ENCODE measurements around the gene TGFA.
A peak's percentile ranks its signal among the peaks of the same experiment; 100 is the strongest.

Gene TGFA

GRCh38 chr2:70552501-70553333 is 909 bp downstream of the TGFA start:
- peak in 1 of 2 donors; percentile 13 for DNase-seq

GRCh38 chr2:70551167-70551566 is 2.5 kb downstream of the TGFA start:
- no peak for DNase-seq

GRCh38 chr2:70549962-70550361 is 3.7 kb downstream of the TGFA start:
- DNase-seq = no peak

GRCh38 chr2:70549064-70549710 is 4.4 kb downstream of the TGFA start:
- no peak for DNase-seq

DNA sequence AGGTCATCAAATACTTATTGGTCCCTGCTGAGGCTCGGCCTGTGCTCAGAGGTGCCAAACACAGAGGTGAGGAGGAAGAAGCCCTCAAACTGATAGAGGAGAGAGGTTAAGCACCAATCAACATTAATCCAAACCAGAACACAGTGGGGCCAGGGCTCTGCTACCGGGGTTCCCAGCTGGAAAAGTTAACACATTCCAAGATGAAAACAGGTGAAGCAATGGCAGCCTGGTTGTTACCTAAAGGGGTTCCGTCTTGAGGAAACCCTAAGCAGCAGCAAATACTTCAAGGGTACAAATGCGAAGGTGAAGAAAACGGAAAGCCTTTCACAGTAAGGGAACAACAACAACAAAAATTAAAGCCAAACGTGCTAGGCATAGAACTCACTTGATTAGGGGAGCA is 5.4 kb downstream of the TGFA start:
- DNase-seq = no peak

DNA sequence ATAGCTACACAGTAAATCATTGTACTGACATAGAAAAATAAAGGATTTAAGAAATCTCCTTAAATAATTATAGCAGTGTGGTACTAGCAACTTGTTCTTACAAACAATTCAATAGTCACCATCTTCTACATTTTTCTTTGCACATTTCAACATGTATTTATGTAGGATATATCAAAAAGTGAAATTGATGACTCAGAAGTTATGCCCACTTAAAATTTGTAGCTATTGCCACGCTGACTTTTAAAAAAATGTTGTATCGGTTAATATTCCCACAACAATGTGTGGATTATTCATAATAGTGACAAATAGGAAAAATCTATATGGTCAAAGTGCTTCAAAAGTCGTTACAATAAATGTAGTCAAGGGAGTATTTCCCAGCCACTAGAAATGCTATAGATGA is 6.7 kb downstream of the TGFA start:
- DNase-seq = no peak

DNA sequence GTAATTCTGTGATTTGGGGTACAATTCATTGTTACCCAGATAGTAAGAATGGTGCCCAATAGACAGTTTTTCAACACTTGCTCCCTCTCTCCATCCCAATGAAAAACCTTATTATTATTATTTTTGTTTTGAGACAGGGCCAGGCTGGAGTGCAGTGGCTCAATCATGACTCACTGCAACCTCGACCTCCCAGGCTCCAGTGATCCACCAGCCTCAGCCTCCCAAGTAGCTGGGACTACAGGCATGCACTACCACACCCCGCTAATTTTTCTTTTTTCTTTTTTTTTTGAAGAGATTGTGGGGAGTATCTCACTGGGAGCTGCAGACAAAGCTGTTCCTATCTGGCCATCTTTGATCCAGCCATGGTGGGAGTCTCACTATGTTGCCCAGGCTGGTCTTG is 7.2 kb downstream of the TGFA start:
- DNase-seq = no peak

- DNase-seq = no peak
Measured at GRCh38 chr2:70541481-70542020, 12.1 kb downstream of the TGFA start.

DNA sequence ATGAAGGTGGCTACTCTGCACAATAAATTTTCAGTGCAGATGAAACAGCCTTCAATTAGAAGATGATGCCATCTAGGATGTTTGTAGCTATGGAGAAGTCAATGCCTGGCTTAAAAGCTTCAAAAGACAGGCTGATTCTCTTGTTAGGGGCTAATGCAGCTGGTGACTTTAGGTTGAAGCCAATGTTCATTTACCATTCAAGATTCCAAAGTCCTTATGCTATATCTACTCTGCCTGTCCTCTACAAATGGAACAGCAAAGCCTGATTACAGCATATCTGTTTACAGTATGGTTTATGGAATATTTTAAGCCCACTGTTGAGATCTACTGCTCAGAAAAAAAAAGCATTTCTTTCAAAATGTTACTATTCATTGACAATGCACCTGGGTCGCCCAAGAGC is 15.8 kb downstream of the TGFA start:
- no peak for DNase-seq

- no peak for DNase-seq
Measured at GRCh38 chr2:70536517-70537055, 17.0 kb downstream of the TGFA start.

- no peak for DNase-seq
Measured at GRCh38 chr2:70535573-70535972, 18.1 kb downstream of the TGFA start.

GRCh38 chr2:70534183-70534836 is 19.3 kb downstream of the TGFA start:
- no peak for DNase-seq

GRCh38 chr2:70532244-70532935 is 21.2 kb downstream of the TGFA start:
- no peak for DNase-seq

DNA sequence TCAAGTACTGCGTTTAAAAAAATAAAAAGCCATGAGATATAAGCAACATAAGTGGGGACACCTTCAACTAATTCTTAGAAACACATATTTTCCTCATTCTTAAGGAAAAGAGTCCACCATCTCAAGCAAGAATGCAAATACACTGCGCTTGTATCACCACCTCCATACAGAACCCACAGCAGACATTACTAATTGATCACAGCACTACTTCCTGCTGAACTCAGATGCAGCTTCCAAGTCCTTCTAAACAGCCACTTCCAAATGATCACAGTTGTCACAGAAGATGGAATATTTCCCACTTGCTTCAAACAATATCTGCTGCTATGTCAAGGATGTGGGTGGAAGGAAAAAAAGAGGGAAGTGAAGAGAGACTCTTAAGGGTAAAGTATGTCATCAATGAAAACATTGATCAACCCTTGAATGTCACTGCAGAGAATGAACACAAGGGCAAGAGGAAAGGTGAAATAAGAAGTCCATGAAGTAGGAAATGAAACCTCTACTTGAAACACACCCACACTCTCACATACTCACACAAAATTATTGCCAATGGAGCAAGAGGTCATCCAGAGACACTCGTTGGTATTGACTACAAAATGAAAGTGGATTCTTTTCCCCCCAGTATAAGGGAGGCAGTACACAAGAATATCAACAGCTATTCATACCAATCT is 22.1 kb downstream of the TGFA start:
- DNase-seq = no peak

- no peak for DNase-seq
Measured at GRCh38 chr2:70529610-70530009, 24.0 kb downstream of the TGFA start.

DNA sequence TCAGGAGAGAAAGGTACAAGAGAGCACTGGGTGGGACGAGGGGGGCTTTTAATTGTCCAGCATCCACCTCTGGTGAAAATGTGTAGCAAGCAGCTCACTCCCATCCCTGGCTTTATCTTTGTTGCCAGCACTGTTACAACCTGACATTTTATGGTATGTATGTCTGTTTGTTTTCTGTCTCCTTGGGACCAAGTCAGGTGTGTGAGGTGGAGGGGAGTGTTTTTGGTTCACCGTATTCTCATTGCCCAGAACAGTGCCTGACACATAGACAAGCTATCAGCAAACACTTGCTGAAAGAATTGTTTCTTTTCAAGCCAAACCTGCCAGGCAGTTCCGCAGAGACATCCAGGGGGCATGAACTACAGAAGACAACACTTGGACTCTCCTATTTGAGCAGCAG is 24.7 kb downstream of the TGFA start:
- no peak for DNase-seq

DNA sequence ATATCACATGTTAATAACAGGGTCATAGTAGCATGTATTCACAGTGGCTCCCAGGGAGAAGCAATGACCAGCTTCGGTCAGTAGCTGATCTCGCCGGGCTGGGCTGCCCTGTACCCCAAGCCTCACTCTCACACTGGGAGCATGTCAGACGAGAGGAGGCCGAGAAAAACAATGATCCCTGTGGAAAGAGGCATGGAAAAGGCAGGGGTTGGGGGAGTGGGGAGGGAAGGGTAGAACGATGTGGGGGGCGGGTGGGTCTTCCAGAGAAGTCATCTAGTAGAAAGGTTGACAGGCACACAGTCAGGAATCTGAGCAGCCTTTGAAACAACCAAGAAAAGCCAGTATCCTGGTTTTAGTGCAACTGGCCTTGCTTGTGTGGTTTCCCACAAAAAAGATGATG is 25.4 kb downstream of the TGFA start:
- DNase-seq = no peak

GRCh38 chr2:70527447-70528080 is 26.1 kb downstream of the TGFA start:
- DNase-seq = no peak

DNA sequence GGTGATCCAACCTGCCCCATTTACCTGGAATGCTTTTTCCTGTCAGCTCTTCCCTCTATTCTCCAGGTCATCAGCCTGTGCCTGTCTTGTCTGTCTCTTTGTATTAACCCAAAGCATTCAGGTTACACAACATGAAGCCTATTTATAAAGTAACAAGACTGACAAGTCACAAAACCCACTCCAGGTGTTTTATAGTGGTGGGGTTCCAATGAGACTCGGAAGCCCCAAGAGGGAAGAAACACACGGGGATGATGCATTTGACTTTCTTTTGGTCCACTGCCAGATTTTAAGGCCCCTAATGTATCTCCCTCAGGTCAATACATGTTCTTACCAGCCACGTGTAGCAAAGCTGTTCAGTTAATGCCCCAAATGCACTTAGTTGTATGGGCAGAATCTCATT is 27.5 kb downstream of the TGFA start:
- DNase-seq = no peak

- DNase-seq = no peak
Measured at GRCh38 chr2:70525032-70525431, 28.6 kb downstream of the TGFA start.

Measured in stimulated activated CD4-positive, alpha-beta T cell treated with anti-CD3 and anti-CD28 coated beads, Interleukin-2, amount 100 ng/mL, for 24 hours (primary cell).